Measurements from ENCODE around the gene RAX2. TPM values are rescaled to one million over a fixed set of nuclear protein-coding genes. Genes with fewer than 3 reads are reported as not detected.

Gene RAX2
- total and polyA plus RNA-seq, 9 of the 15 experiments (the other 6 are each of a cell fraction or from before 2014, with no cell fraction given): not detected

DNA sequence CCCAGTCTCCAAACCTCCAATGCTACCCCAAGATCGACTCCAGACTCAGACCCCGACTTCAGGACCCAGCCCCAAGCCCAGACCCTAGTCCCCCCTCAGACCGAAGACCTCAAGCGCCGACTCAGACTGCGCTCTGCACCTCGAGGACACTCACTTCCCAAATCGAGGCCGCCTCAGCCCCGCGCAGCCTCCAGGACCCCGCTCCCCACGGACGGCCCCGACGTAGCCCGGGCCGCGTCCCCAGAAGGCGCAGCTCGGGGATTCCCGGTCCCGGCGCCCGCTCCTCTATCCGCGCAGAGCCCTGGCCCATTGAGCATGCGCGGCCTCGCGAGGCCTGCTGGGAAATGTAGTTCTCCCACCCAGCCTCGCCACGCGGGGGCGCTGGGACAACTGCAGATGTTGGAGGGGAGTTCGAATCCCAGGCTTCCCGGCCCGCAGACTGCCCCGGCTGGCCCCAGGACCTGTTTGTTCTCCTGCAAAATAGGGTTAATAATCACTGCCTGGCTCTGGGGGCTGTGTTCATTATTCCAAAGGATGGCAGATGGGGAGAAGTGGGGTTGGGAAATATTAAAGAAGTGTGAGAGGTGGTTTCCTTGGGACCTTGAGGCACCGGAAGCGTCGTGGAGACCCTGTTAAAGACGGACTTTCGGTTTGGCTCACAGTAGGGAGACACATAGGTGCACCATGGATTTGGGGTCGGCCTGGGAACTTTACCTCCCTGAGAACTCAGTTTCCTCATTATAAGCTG is 10.5 kb downstream of the RAX2 start, which contains the start of gene APBA3 (continued):
- TF ChIP-seq ZNF609 (CRISPR knock-in tag; IDR thresholded peaks at IDR 0.05; ENCODE audit: borderline replicate concordance): no peak
- no peak for TF ChIP-seq ZNF184 (CRISPR knock-in tag; IDR thresholded peaks at IDR 0.05)
- peak; percentile 12 for TF ChIP-seq NUFIP1 (IDR thresholded peaks at IDR 0.05; ENCODE audit: partially characterized antibody)
- peak; percentile 83 for TF ChIP-seq HDAC3 (IDR thresholded peaks at IDR 0.05; ENCODE audit: borderline replicate concordance, partially characterized antibody)
- TF ChIP-seq FOXA3 (CRISPR knock-in tag; conservative IDR thresholded peaks at IDR 0.05 in 1 of 2, IDR thresholded peaks at IDR 0.05 in 1 of 2): no peak
- TF ChIP-seq SIRT6 (IDR thresholded peaks at IDR 0.05; ENCODE audit: low read depth, low read length): no peak
- peak; percentile 60 for TF ChIP-seq PHF20 (IDR thresholded peaks at IDR 0.05; ENCODE audit: partially characterized antibody)
- peak; percentile 36; the same call in 1 of the 2 replicates for TF ChIP-seq RNF2 (IDR thresholded peaks at IDR 0.05)
- no peak for TF ChIP-seq BRCA1 (IDR thresholded peaks at IDR 0.05)
- no peak for TF ChIP-seq BRCA1 (CRISPR knock-in tag; IDR thresholded peaks at IDR 0.05)
- peak; percentile 44; the same call in 1 of the 2 replicates for TF ChIP-seq NFIC (IDR thresholded peaks at IDR 0.05)
- TF ChIP-seq ZBTB7A (IDR thresholded peaks at IDR 0.05; ENCODE audit: borderline replicate concordance, control insufficient read depth, low read depth, low read length): peak; percentile 81; the same call in 1 of the 2 replicates
- peak; percentile 71 for TF ChIP-seq KDM5B (IDR thresholded peaks at IDR 0.05; ENCODE audit: insufficient replicate concordance, low read depth, low read length)
- TF ChIP-seq, protein P1, sequence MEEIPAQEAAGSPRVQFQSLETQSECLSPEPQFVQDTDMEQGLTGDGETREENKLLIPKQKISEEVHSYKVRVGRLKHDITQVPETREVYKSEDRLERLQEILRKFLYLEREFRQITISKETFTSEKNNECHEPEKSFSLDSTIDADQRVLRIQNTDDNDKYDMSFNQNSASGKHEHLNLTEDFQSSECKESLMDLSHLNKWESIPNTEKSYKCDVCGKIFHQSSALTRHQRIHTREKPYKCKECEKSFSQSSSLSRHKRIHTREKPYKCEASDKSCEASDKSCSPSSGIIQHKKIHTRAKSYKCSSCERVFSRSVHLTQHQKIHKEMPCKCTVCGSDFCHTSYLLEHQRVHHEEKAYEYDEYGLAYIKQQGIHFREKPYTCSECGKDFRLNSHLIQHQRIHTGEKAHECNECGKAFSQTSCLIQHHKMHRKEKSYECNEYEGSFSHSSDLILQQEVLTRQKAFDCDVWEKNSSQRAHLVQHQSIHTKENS (CRISPR knock-in tag; IDR thresholded peaks at IDR 0.05): no peak
- TF ChIP-seq KDM4B (IDR thresholded peaks at IDR 0.05; ENCODE audit: borderline replicate concordance in 2 of 2, low read depth in 1 of 2): no peak
- TF ChIP-seq, protein P2, sequence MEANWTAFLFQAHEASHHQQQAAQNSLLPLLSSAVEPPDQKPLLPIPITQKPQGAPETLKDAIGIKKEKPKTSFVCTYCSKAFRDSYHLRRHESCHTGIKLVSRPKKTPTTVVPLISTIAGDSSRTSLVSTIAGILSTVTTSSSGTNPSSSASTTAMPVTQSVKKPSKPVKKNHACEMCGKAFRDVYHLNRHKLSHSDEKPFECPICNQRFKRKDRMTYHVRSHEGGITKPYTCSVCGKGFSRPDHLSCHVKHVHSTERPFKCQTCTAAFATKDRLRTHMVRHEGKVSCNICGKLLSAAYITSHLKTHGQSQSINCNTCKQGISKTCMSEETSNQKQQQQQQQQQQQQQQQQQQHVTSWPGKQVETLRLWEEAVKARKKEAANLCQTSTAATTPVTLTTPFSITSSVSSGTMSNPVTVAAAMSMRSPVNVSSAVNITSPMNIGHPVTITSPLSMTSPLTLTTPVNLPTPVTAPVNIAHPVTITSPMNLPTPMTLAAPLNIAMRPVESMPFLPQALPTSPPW (CRISPR knock-in tag; IDR thresholded peaks at IDR 0.05): peak; percentile 67
- TF ChIP-seq NFXL1 (CRISPR knock-in tag; IDR thresholded peaks at IDR 0.05): no peak
- no peak for TF ChIP-seq TCF3 (CRISPR knock-in tag; IDR thresholded peaks at IDR 0.05)
- peak; percentile 38 for TF ChIP-seq MTA3 (IDR thresholded peaks at IDR 0.05; ENCODE audit: borderline replicate concordance)
- no peak for TF ChIP-seq COPS2 (conservative IDR thresholded peaks at IDR 0.05)
- TF ChIP-seq C11orf30 (IDR thresholded peaks at IDR 0.05; ENCODE audit: low read depth): peak; percentile 78
- no peak for TF ChIP-seq ZNF232 (CRISPR knock-in tag; IDR thresholded peaks at IDR 0.05)

All from K562 (cell line).